ENCODE results near the gene TMCO6. TPM values are rescaled to one million over a fixed set of nuclear protein-coding genes. Genes with fewer than 3 reads are reported as not detected.

Gene TMCO6
- total RNA-seq (2011; cell fraction: chromatin; rRNA removed; ENCODE audit: low replicate concordance) = 97.2 and 222 TPM in 2 replicates
- total RNA-seq (2011; cell fraction: nucleolus; rRNA removed) = 127 and 130 TPM in 2 replicates
- 107 and 115 TPM in 2 replicates for total RNA-seq (2011; cell fraction: nucleoplasm; rRNA removed)
- total RNA-seq (2014; rRNA removed) (21.4 and 32.9 TPM in 2 replicates), total RNA-seq (2014; rRNA removed; fragmentation: Illumina TruSeq; extraction: Trizol) (8.3 and 10.3 TPM in 2 replicates), total RNA-seq (2015; rRNA removed; fragmentation: Illumina TruSeq; extraction: Trizol) (10.6 and 11.5 TPM in 2 replicates), total RNA-seq (2021) (23.5 and 24.4 TPM in 2 replicates), polyA plus RNA-seq (2011; rRNA removed) (26.9 and 28.5 TPM in 2 replicates), polyA plus RNA-seq (2014; fragmentation: Illumina TruSeq; extraction: Trizol) (16.7 and 18.0 TPM in 2 replicates), polyA plus RNA-seq (2014; fragmentation: Nextera tagmentation; extraction: Ambion mirVana) (1 to 10 TPM; 3.4 to 5.1 TPM), polyA plus RNA-seq (2014; rRNA removed) (32.5 and 46.4 TPM in 2 replicates), polyA minus RNA-seq (2011; rRNA and poly(A)+ RNA removed) (11.5 and 15.9 TPM in 2 replicates), Bru-seq, nascent RNA (percentile 81 among the genes with signal in this experiment), BruChase-seq, experiment 1, labeled RNA remaining after a 2-hour chase (percentile 60 among the genes with signal in this experiment), BruChase-seq, experiment 2, labeled RNA remaining after a 6-hour chase (percentile 63 among the genes with signal in this experiment)
- polyA plus RNA-seq (2011; cell fraction: cytosol; rRNA removed) = 29.2 and 30.3 TPM in 2 replicates
- polyA plus RNA-seq (2011; cell fraction: nucleus; rRNA removed) = 196 and 262 TPM in 2 replicates
- polyA plus RNA-seq (2012) = 18.6 and 22.1 TPM in 2 replicates
- polyA minus RNA-seq (2011; cell fraction: cytosol; rRNA and poly(A)+ RNA removed) = 6.1 and 10.0 TPM in 2 replicates
- 49.9 and 56.8 TPM in 2 replicates for polyA minus RNA-seq (2011; cell fraction: nucleus; rRNA and poly(A)+ RNA removed)
- long read RNA-seq, experiment 1, partial matches to known transcripts = 2 of 13 reads
- long read RNA-seq, experiment 1, other reads (novel, unspliced or antisense) = 8 of 13 reads
- long read RNA-seq, experiment 2, partial matches to known transcripts = 6 of 11 reads
- long read RNA-seq, experiment 2, other reads (novel, unspliced or antisense) = 1 of 11 reads
- long read RNA-seq, experiment 3, partial matches to known transcripts = 1 of 9 reads
- long read RNA-seq, experiment 3, other reads (novel, unspliced or antisense) = 3 of 9 reads

- no peaks in the 10 kb centered on the region; the same call in 1 of the 2 replicates for H4K20me1 ChIP-seq (replicated peaks; ENCODE audit: control insufficient read depth, insufficient read depth, low read length)
- H3K36me3 ChIP-seq (ENCODE audit: control insufficient read depth, insufficient read depth, low read length) = peaks cover 37% of the 10 kb centered on the region
- WGBS (ENCODE audit: insufficient coverage, low coverage, missing lambda C conversion rate) = 0% methylated on average over 39 of the region's 63 CpGs
- H3K9me3 ChIP-seq (replicated peaks; ENCODE audit: control insufficient read depth, insufficient read depth, low read depth, low read length) = no peaks in the 10 kb centered on the region
- peak within 1 kb of the TSS; percentile 73 to 100 for H3K9ac ChIP-seq (ENCODE audit: insufficient read depth in 1 of 2, low read depth in 2 of 2, low read length in 2 of 2)
- H3K4me2 ChIP-seq (ENCODE audit: insufficient read depth, low read length) = peak within 1 kb of the TSS; percentile 93
- peak; percentile 96 for FAIRE-seq
- H3K4me1 ChIP-seq (replicated peaks in 1 of 2; ENCODE audit: control insufficient read depth in 2 of 2, insufficient read depth in 2 of 2, low read length in 2 of 2) = peaks cover 4 to 20% of the 10 kb centered on the region in 2 experiments; a peak in 4 of 5 replicates
- H3K9me1 ChIP-seq (ENCODE audit: control insufficient read depth, insufficient read depth, low read length) = no peaks in the 10 kb centered on the region
- H2AFZ ChIP-seq (ENCODE audit: low read depth, low read length) = peak within 1 kb of the TSS; percentile 85
- peak; percentile 98 to 99 (median 99) for DNase-seq (ENCODE audit: extremely low read depth in 1 of 4, low spot score in 3 of 4)
- ChIA-PET POLR2A (interaction anchor here (0.6 to 2.4 kb wide), 14 partner anchors 8 to 452 kb away, joined by 3 to 8 read pairs (median 3); partner anchors contain the start of genes EIF4EBP3, IK and NDUFA2), CTCF (ENCODE audit: low intra/inter-chr PET ratio) (interaction anchor here (0.8 kb wide), 1 partner anchor 40 kb away, joined by 4 read pairs; no protein-coding TSS in a partner anchor)
- intact Hi-C loops (cut with micrococcal nuclease) (loop anchor here (1.0 to 2.0 kb wide), 7 partner anchors 29 to 239 kb away; partner anchors contain the start of genes ANKHD1, APBB3, SLC35A4 and SRA1), in situ Hi-C loops (cut with MboI) (no loop called here)
- peaks cover 26% of the 10 kb centered on the region for H3K79me2 ChIP-seq (ENCODE audit: control insufficient read depth, insufficient read depth, low read length)
- peak; percentile 95 for ATAC-seq
- BruUV-seq (replicated peaks) = TSS peak; percentile 65
- peak within 1 kb of the TSS; percentile 87 for H3K27ac ChIP-seq (ENCODE audit: extremely low read depth, low read depth, low read length)
- no peaks in the 10 kb centered on the region; a peak in 1 of 5 replicates for H3K27me3 ChIP-seq (ENCODE audit: control insufficient read depth in 2 of 2, insufficient read depth in 2 of 2, low read length in 2 of 2)
- peak within 1 kb of the TSS; percentile 54 for H3K4me3 ChIP-seq
- TF ChIP-seq SMAD1 (IDR thresholded peaks at IDR 0.05; ENCODE audit: low read depth, low read length, partially characterized antibody) (peak; percentile 66), SP2 (IDR thresholded peaks at IDR 0.05; ENCODE audit: extremely low read depth, low read depth, low read length, poor library complexity, severe bottlenecking) (no peak), ZNF41 (CRISPR knock-in tag; conservative IDR thresholded peaks at IDR 0.05) (no peak), NFIC (IDR thresholded peaks at IDR 0.05) (no peak; the same call in 1 of the 2 replicates), ATF6 (CRISPR knock-in tag; IDR thresholded peaks at IDR 0.05) (peak; percentile 26; the same call in 1 of the 2 replicates), CBX5 (IDR thresholded peaks at IDR 0.05; ENCODE audit: borderline replicate concordance, low read depth) (no peak), ZFP30 (CRISPR knock-in tag; IDR thresholded peaks at IDR 0.05; ENCODE audit: borderline replicate concordance) (no peak), CBX3 (IDR thresholded peaks at IDR 0.05; ENCODE audit: borderline replicate concordance in 1 of 2, low read length in 2 of 2) (peak in 1 of 2 experiments; percentile 15; a peak in 1 of 3 replicates), RFX7 (CRISPR knock-in tag; IDR thresholded peaks at IDR 0.05) (no peak)
- TF ChIP-seq, protein P1, sequence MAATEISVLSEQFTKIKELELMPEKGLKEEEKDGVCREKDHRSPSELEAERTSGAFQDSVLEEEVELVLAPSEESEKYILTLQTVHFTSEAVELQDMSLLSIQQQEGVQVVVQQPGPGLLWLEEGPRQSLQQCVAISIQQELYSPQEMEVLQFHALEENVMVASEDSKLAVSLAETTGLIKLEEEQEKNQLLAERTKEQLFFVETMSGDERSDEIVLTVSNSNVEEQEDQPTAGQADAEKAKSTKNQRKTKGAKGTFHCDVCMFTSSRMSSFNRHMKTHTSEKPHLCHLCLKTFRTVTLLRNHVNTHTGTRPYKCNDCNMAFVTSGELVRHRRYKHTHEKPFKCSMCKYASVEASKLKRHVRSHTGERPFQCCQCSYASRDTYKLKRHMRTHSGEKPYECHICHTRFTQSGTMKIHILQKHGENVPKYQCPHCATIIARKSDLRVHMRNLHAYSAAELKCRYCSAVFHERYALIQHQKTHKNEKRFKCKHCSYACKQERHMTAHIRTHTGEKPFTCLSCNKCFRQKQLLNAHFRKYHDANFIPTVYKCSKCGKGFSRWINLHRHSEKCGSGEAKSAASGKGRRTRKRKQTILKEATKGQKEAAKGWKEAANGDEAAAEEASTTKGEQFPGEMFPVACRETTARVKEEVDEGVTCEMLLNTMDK (IDR thresholded peaks at IDR 0.05; ENCODE audit: borderline replicate concordance, insufficient read depth, low read depth, low read length, poor library complexity, severe bottlenecking) = peak; percentile 34
Observed at GRCh38 chr5:140639148-140639981, at the start of gene TMCO6. TSS of gene TMCO6 (plus strand) at chr5:140639451. CDS start at chr5:140639528, 77 bp downstream.

All from K562 (cell line).